ENCODE measurements around the gene PDE4B. TPM values are rescaled to one million over a fixed set of nuclear protein-coding genes. Genes with fewer than 3 reads are reported as not detected.
"Not testable (repeated sequence)": the region's sequence is repeated elsewhere in the genome, so short reads cannot be mapped to it uniquely, and the experiment has no call there.

PDE4B gene
- total RNA-seq, 1 donor from 2014 or later: 29.0 TPM

DNA sequence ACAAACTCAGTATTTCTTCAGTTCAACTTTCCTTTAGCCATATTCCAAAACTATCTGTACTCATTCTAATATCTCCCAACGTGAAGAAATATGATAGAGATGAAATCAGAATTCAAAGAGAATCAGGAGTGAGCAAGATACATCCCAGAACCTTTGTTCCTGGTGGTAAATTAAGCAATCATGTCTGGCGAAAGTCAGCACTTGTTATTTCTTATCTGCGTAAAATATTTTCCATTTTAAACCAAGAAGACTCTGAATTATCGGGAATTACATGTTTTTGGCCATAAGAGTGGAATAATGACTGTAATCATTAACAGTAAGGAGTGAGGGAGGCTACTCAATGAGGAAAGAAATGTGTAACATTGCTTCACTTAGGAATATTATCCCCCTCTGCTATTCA is 253.7 kb downstream of the PDE4B start:
- intact Hi-C loops (cut with DNase I): no loop called here
- no peak overlapping the region for H3K4me3 ChIP-seq
- no peaks in the 10 kb centered on the region for H3K9me3 ChIP-seq
- no peak overlapping the region for H3K27ac ChIP-seq
- TF ChIP-seq POLR2AphosphoS5 (IDR thresholded peaks at IDR 0.05; ENCODE audit: insufficient read depth in 1 of 2, low read depth in 1 of 2) (no peak), POLR2A (IDR thresholded peaks at IDR 0.05) (no peak)
- TF ChIP-seq, protein P1, sequence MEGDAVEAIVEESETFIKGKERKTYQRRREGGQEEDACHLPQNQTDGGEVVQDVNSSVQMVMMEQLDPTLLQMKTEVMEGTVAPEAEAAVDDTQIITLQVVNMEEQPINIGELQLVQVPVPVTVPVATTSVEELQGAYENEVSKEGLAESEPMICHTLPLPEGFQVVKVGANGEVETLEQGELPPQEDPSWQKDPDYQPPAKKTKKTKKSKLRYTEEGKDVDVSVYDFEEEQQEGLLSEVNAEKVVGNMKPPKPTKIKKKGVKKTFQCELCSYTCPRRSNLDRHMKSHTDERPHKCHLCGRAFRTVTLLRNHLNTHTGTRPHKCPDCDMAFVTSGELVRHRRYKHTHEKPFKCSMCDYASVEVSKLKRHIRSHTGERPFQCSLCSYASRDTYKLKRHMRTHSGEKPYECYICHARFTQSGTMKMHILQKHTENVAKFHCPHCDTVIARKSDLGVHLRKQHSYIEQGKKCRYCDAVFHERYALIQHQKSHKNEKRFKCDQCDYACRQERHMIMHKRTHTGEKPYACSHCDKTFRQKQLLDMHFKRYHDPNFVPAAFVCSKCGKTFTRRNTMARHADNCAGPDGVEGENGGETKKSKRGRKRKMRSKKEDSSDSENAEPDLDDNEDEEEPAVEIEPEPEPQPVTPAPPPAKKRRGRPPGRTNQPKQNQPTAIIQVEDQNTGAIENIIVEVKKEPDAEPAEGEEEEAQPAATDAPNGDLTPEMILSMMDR (IDR thresholded peaks at IDR 0.05): no peak
- no peaks in the 10 kb centered on the region for H3K4me1 ChIP-seq
- DNase-seq (ENCODE audit: extremely low spot score in 2 of 2): no peak
- H3K36me3 ChIP-seq: no peaks in the 10 kb centered on the region
- H3K27me3 ChIP-seq: no peaks in the 10 kb centered on the region

DNA sequence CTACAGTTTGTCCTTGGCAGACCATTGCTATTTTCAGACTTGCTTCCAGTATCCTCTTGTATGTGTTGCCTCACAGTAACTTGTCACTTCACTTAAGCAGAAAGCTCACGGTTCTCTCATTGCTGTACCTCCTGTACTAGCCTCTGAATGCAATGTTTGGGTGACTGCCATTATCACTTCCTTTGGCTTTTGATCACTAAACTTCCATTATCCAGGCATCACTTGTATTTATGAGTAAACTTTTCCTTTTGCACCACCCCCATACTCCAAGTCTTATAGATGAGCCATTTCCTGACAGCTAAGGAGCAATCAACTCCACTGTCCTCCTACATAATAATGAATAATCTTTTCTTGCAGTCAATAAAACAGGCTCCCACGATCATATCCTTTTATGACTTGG is 255.3 kb downstream of the PDE4B start:
- TF ChIP-seq, protein P1 (IDR thresholded peaks at IDR 0.05): no peak
- no peak for TF ChIP-seq POLR2AphosphoS5 (IDR thresholded peaks at IDR 0.05; ENCODE audit: insufficient read depth in 1 of 2, low read depth in 1 of 2)
- no peak for TF ChIP-seq POLR2A (IDR thresholded peaks at IDR 0.05)
- Histone ChIP-seq H3K4me3 (no peak overlapping the region), H3K27ac (no peak overlapping the region), H3K9me3 (no peaks in the 10 kb centered on the region), H3K27me3 (no peaks in the 10 kb centered on the region), H3K36me3 (no peaks in the 10 kb centered on the region), H3K4me1 (no peaks in the 10 kb centered on the region)
- no peak for DNase-seq (ENCODE audit: extremely low spot score in 2 of 2)
- intact Hi-C loops (cut with DNase I): no loop called here

DNA sequence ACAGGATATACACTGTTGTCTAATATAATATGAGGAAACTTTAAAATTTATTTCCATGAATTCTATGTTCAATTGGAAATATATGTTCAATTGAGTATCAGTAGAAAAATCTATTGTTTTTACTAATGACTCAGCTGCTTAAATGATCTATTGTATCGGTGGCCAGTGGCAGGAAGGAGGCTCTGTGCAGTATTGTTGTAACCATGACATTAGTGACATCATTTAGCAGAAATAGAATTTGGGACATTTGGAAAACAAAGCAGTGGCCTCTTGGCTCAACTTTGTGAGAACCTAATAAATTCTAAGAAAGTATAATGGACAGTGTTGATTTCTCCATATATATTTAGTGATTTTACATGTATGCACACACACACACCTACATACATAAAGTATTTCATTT is 257.4 kb downstream of the PDE4B start:
- intact Hi-C loops (cut with DNase I): no loop called here
- TF ChIP-seq POLR2AphosphoS5 (IDR thresholded peaks at IDR 0.05; ENCODE audit: insufficient read depth in 1 of 2, low read depth in 1 of 2) (no peak), POLR2A (IDR thresholded peaks at IDR 0.05) (no peak)
- TF ChIP-seq, protein P1 (IDR thresholded peaks at IDR 0.05): no peak
- DNase-seq (ENCODE audit: extremely low spot score in 2 of 2): no peak
- H3K4me3 ChIP-seq: no peak overlapping the region
- no peaks in the 10 kb centered on the region for H3K9me3 ChIP-seq
- no peaks in the 10 kb centered on the region for H3K36me3 ChIP-seq
- no peak overlapping the region for H3K27ac ChIP-seq
- H3K27me3 ChIP-seq: no peaks in the 10 kb centered on the region
- H3K4me1 ChIP-seq: no peaks in the 10 kb centered on the region

DNA sequence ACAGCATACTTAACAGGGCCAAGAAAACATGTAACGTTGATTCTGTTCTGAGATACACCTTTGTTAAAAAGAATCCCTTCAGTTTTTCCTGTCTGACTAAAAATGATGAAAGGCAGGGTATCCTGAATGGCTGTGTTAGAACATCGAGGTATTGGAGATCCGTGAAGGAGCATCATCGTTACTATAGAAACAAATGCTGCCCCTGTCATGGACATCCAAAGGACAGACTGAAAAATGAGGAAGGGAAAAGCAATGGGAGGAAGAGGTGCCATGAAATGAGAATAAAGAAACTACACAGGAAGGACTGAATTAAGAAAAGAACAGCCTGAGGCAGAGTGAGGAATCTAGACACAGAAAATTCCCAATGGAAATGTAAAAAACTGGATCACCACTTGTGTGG is 257.9 kb downstream of the PDE4B start:
- Histone ChIP-seq H3K4me1 (no peaks in the 10 kb centered on the region), H3K27me3 (no peaks in the 10 kb centered on the region), H3K4me3 (no peak overlapping the region), H3K36me3 (no peaks in the 10 kb centered on the region), H3K27ac (no peak overlapping the region), H3K9me3 (no peaks in the 10 kb centered on the region)
- DNase-seq (ENCODE audit: extremely low spot score in 2 of 2): no peak
- intact Hi-C loops (cut with DNase I): no loop called here
- TF ChIP-seq, protein P1 (IDR thresholded peaks at IDR 0.05): no peak
- TF ChIP-seq POLR2A (IDR thresholded peaks at IDR 0.05) (no peak), POLR2AphosphoS5 (IDR thresholded peaks at IDR 0.05; ENCODE audit: insufficient read depth in 1 of 2, low read depth in 1 of 2) (no peak)

DNA sequence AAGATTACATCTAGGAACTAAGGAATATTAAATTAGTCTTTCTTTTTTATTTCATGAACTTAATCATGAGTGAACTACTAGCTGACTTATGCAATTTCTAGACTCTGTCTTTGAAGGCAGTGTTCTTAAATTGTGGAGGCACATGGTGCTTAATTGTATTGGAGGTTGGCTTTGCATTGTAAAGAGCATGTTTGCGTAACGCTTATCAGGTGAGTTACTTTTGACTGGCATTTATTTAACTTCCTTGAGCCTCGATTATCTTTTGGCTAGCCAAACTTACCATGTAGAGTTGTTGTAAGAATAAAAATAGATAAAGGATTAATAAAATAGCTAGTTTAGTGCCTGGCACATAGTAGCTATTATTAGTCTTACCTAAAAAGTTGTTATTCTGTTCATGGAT is 262.4 kb downstream of the PDE4B start:
- H3K36me3 ChIP-seq: no peaks in the 10 kb centered on the region
- H3K4me3 ChIP-seq: no peak overlapping the region
- no peaks in the 10 kb centered on the region for H3K27me3 ChIP-seq
- no peak for DNase-seq (ENCODE audit: extremely low spot score in 2 of 2)
- no peaks in the 10 kb centered on the region for H3K4me1 ChIP-seq
- no peaks in the 10 kb centered on the region for H3K9me3 ChIP-seq
- intact Hi-C loops (cut with DNase I): no loop called here
- H3K27ac ChIP-seq: no peak overlapping the region
- no peak for TF ChIP-seq POLR2AphosphoS5 (IDR thresholded peaks at IDR 0.05; ENCODE audit: insufficient read depth in 1 of 2, low read depth in 1 of 2)
- TF ChIP-seq POLR2A (IDR thresholded peaks at IDR 0.05): no peak

DNA sequence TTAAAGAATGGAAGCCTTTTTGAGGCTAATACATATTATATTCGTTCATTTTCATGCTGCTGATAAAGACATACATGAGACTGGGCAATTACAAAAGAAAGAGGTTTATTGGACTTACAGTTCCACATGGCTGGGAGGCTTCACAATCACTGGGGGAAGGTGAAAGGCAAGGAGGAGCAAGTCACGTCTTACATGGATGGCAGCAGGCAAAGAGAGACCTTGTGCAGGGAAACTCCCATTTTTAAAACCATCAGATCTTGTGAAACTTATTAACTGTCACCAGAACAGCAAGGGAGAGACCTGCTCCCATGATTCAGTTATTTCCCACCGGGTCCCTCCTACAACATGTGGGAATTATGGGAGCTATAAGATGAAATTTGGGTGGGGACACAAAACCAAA is 264.8 kb downstream of the PDE4B start:
- H3K27me3 ChIP-seq; H3K27ac ChIP-seq; H3K4me1 ChIP-seq; intact Hi-C loops (cut with DNase I); H3K4me3 ChIP-seq; H3K9me3 ChIP-seq; DNase-seq (ENCODE audit: extremely low spot score in 2 of 2); H3K36me3 ChIP-seq: not testable (repeated sequence)

Data from vagina (tissue), 2 donors.